OCI-LY1 (cell line): Measurements from ENCODE around the gene SOCS4.
A peak's percentile ranks its signal among the peaks of the same experiment; 100 is the strongest.
"Not testable (repeated sequence)": the region's sequence is repeated elsewhere in the genome, so short reads cannot be mapped to it uniquely, and the experiment has no call there.

ENCODE experiments used
- H2AFZ ChIP-seq: fragments of 200-600 bp; sonication (generic), shearing (Covaris generic); 2 replicates; pipeline ENCODE4 v1.6.0; 2014; ENCODE audit warnings: antibody characterized with exemption, mild to moderate bottlenecking, low read length
- H3F3A ChIP-seq: fragments of 200-600 bp; sonication (generic), shearing (Covaris generic); 2 replicates; pipeline ENCODE4 v1.6.0; 2014; ENCODE audit warnings: mild to moderate bottlenecking, antibody characterized with exemption, low read length, moderate library complexity; ENCODE audit not compliant: insufficient read depth
- H3K27ac ChIP-seq: fragments of 200-600 bp; sonication (generic); 2 replicates; pipeline ENCODE4 v1.5.1; 2014; ENCODE audit warnings: low read length, mixed run types, mild to moderate bottlenecking, low read depth; ENCODE audit not compliant: poor library complexity, severe bottlenecking
- H3K27me3 ChIP-seq: fragments of 200-600 bp; sonication (generic); 2 replicates; pipeline ENCODE4 v1.6.0; 2014; ENCODE audit warnings: antibody characterized with exemption, mild to moderate bottlenecking, low read length, moderate library complexity; ENCODE audit not compliant: insufficient read depth
- H3K36me3 ChIP-seq: fragments of 200-600 bp; sonication (generic); 2 replicates; pipeline ENCODE4 v1.6.1; 2014; ENCODE audit warnings: mild to moderate bottlenecking, antibody characterized with exemption, low read length, moderate library complexity, mixed read lengths; ENCODE audit not compliant: insufficient read depth
- H3K4me1 ChIP-seq: fragments of 200-600 bp; sonication (generic); 2 replicates; pipeline ENCODE4 v1.5.1; 2014; ENCODE audit warnings: mild to moderate bottlenecking, low read length, moderate library complexity; ENCODE audit not compliant: insufficient read depth, severe bottlenecking
- H3K4me2 ChIP-seq: fragments of 200-600 bp; sonication (generic), shearing (Covaris generic); 2 replicates; pipeline ENCODE4 v1.6.1; 2014; ENCODE audit warnings: low read length
- H3K4me3 ChIP-seq: fragments of 200-600 bp; sonication (generic); 2 replicates; pipeline ENCODE4 v1.5.1; 2014; ENCODE audit warnings: low read length, low read depth, mild to moderate bottlenecking, mixed read lengths; ENCODE audit not compliant: poor library complexity, severe bottlenecking
- H3K79me2 ChIP-seq: fragments of 200-600 bp; shearing (Covaris generic); 2 replicates; pipeline ENCODE4 v1.6.1; 2016; ENCODE audit warnings: mixed run types, low read length, mixed read lengths; ENCODE audit not compliant: insufficient read depth
- H3K9ac ChIP-seq: fragments of 200-600 bp; sonication (generic), shearing (Covaris generic); 2 replicates; pipeline ENCODE4 v1.6.1; 2014; ENCODE audit warnings: mild to moderate bottlenecking, low read length, mixed read lengths
- H3K9me2 ChIP-seq: fragments of 200-600 bp; sonication (generic), shearing (Covaris generic); 2 replicates; pipeline ENCODE4 v1.6.1; 2014; ENCODE audit warnings: low read depth, mild to moderate bottlenecking, low read length, mixed read lengths
- H3K9me3 ChIP-seq: fragments of 200-600 bp; shearing (Covaris generic); 2 replicates; pipeline ENCODE4 v1.6.1; 2014; ENCODE audit warnings: low read length, mixed read lengths
- H4K20me1 ChIP-seq: fragments of 200-600 bp; sonication (generic), shearing (Covaris generic); 2 replicates; pipeline ENCODE4 v1.6.0; 2016; ENCODE audit warnings: mild to moderate bottlenecking, low read length; ENCODE audit not compliant: insufficient read depth
- CTCF ChIP-seq: fragments of 200-600 bp; sonication (generic), shearing (Covaris generic); IDR thresholded peaks from 2 replicates; pipeline ENCODE4 v1.5.1; 2017; ENCODE audit warnings: mild to moderate bottlenecking, antibody characterized with exemption, low read length, moderate library complexity, mixed read lengths
- EZH2 ChIP-seq: fragments of 200-600 bp; sonication (generic), shearing (Covaris generic); IDR thresholded peaks from 2 replicates; pipeline ENCODE4 v1.8.0; 2017; ENCODE audit warnings: borderline replicate concordance, mixed run types, mild to moderate bottlenecking, antibody characterized with exemption, low read length, moderate library complexity, mixed read lengths

The SOCS4 gene

GRCh38 chr14:55015006-55015405, 12.0 kb upstream of the SOCS4 start:
- TF ChIP-seq EZH2 (no peak), CTCF (no peak)
- Histone ChIP-seq H3K4me2 (no peak overlapping the region), H3K4me3 (no peak overlapping the region), H2AFZ (no peak overlapping the region), H3K9ac (no peak overlapping the region), H3K27ac (no peak overlapping the region), H3K79me2 (peaks cover 21% of the 10 kb centered on the region), H3K27me3 (no peaks in the 10 kb centered on the region), H3K9me2 (no peaks in the 10 kb centered on the region), H3K9me3 (no peaks in the 10 kb centered on the region), H3F3A (no peaks in the 10 kb centered on the region), H3K4me1 (no peaks in the 10 kb centered on the region), H4K20me1 (no peaks in the 10 kb centered on the region), H3K36me3 (peaks cover 59% of the 10 kb centered on the region)

- Histone ChIP-seq H3K9ac (no peak overlapping the region), H4K20me1 (no peaks in the 10 kb centered on the region), H3K9me2 (no peaks in the 10 kb centered on the region), H3K27ac (no peak overlapping the region), H3K27me3 (no peaks in the 10 kb centered on the region), H3K36me3 (peaks cover 48% of the 10 kb centered on the region), H3K79me2 (peaks cover 36% of the 10 kb centered on the region), H3K4me1 (peaks cover 3% of the 10 kb centered on the region), H3K4me2 (no peak overlapping the region), H3K9me3 (no peaks in the 10 kb centered on the region), H3F3A (no peaks in the 10 kb centered on the region), H3K4me3 (no peak overlapping the region), H2AFZ (no peak overlapping the region)
- TF ChIP-seq EZH2 (no peak), CTCF (no peak)
Measured at GRCh38 chr14:55019968-55020554, 7.0 kb upstream of the SOCS4 start.

- not testable (repeated sequence) for H3K27ac ChIP-seq, H3K4me3 ChIP-seq, H3K4me2 ChIP-seq
Measured at GRCh38 chr14:55024365-55024764, 2.7 kb upstream of the SOCS4 start.

GRCh38 chr14:55025948-55026347, 1.1 kb upstream of the SOCS4 start:
- H3K27ac ChIP-seq, result no peak overlapping the region
- peak overlapping the region; percentile 92 for H3K4me3 ChIP-seq
- H3K9me3 ChIP-seq, result no peaks in the 10 kb centered on the region
- H3K9ac ChIP-seq, result peak overlapping the region; percentile 95
- H3F3A ChIP-seq, result no peaks in the 10 kb centered on the region
- no peak overlapping the region for H2AFZ ChIP-seq
- H4K20me1 ChIP-seq, result no peaks in the 10 kb centered on the region
- peaks cover 62% of the 10 kb centered on the region for H3K79me2 ChIP-seq
- H3K9me2 ChIP-seq, result no peaks in the 10 kb centered on the region
- H3K27me3 ChIP-seq, result no peaks in the 10 kb centered on the region
- no peak for TF ChIP-seq EZH2
- TF ChIP-seq CTCF, result no peak
- H3K4me1 ChIP-seq, result peaks cover 44% of the 10 kb centered on the region
- peaks cover 23% of the 10 kb centered on the region; the same call in 1 of the 2 replicates for H3K36me3 ChIP-seq
- H3K4me2 ChIP-seq, result peak overlapping the region; percentile 93

More at GRCh38 chr14:55024365-55024764, 2.7 kb upstream of the SOCS4 start:
- H3K27me3 ChIP-seq, H3F3A ChIP-seq, H4K20me1 ChIP-seq, H3K9ac ChIP-seq, H2AFZ ChIP-seq, H3K9me3 ChIP-seq, H3K9me2 ChIP-seq: not testable (repeated sequence)
- Histone ChIP-seq H3K36me3 (peaks cover 32% of the 10 kb centered on the region), H3K4me1 (peaks cover 28% of the 10 kb centered on the region), H3K79me2 (peaks cover 57% of the 10 kb centered on the region)
